HepG2 (cell line): ENCODE results near the gene CEACAM16. TPM values are rescaled to one million over a fixed set of nuclear protein-coding genes. Genes with fewer than 3 reads are reported as not detected.

Experiments
- CBX1 ChIP-seq: IDR thresholded peaks from one replicate; pipeline ENCODE4 v1.6.1; 2016; ENCODE audit warnings: antibody characterized with exemption, low read depth
- CENPX ChIP-seq: sonication (generic); formaldehyde crosslinking; IDR thresholded peaks from 2 replicates; pipeline ENCODE4 v1.9.0; 2021; ENCODE audit warnings: mild to moderate bottlenecking, missing genetic modification reagents, moderate library complexity
- FOXM1 ChIP-seq: sonication (generic); formaldehyde crosslinking; IDR thresholded peaks from 2 replicates; pipeline ENCODE4 v1.5.0; 2020; ENCODE audit warnings: missing genetic modification reagents
- FOXO1 ChIP-seq: sonication (generic); formaldehyde crosslinking; IDR thresholded peaks from 2 replicates; pipeline ENCODE4 v1.4.0; 2020; ENCODE audit warnings: missing genetic modification reagents
- GATA4 ChIP-seq: sonication (generic); IDR thresholded peaks from 2 replicates; pipeline ENCODE4 v1.6.1; 2016; ENCODE audit warnings: antibody characterized with exemption, low read depth, borderline replicate concordance
- HMG20A ChIP-seq: IDR thresholded peaks from 2 replicates; pipeline ENCODE4 v1.6.1; 2016; ENCODE audit warnings: borderline replicate concordance
- MEF2D ChIP-seq: sonication (generic); formaldehyde crosslinking; IDR thresholded peaks from 2 replicates; pipeline ENCODE4 v1.5.1; 2020; ENCODE audit warnings: mild to moderate bottlenecking, missing genetic modification reagents
- MIER2 ChIP-seq: IDR thresholded peaks from 2 replicates; pipeline ENCODE4 v1.6.1; 2016; ENCODE audit warnings: missing biosample characterization, missing genetic modification reagents
- NFE2L2 ChIP-seq: fragments of 150-350 bp; IDR thresholded peaks from 2 replicates; pipeline ENCODE4 v1.6.1; 2014; ENCODE audit warnings: low read length
- PITX1 ChIP-seq: sonication (generic); formaldehyde crosslinking; IDR thresholded peaks from 2 replicates; pipeline ENCODE4 v1.5.1; 2020; ENCODE audit warnings: mild to moderate bottlenecking, missing genetic modification reagents
- PLRG1 ChIP-seq: fragments of 450-650 bp; conservative IDR thresholded peaks from 2 replicates; pipeline ENCODE4 v1.6.1; 2016
- PTBP1 ChIP-seq: fragments of 200-400 bp; formaldehyde crosslinking; IDR thresholded peaks from 2 replicates; pipeline ENCODE4 v1.6.1; 2018; ENCODE audit warnings: low read length, low read depth; ENCODE audit not compliant: poor library complexity, severe bottlenecking
- SOX6 ChIP-seq, 2 experiments: fragments of 450-650 bp in 1 of 2; sonication (generic) in 1 of 2; formaldehyde crosslinking in 1 of 2; IDR thresholded peaks; 2 replicates each; pipeline versions ENCODE4 v1.4.0 to v1.6.1; 2017 to 2020; ENCODE audit warnings: antibody characterized with exemption in 1 of 2, mild to moderate bottlenecking in 1 of 2, missing genetic modification reagents in 1 of 2
- ZFP36 ChIP-seq: fragments of 150-350 bp; IDR thresholded peaks from 2 replicates; pipeline ENCODE4 v1.6.1; 2018; ENCODE audit warnings: borderline replicate concordance, low read length, low read depth; ENCODE audit not compliant: partially characterized antibody
- ZFP82 ChIP-seq: sonication (generic); formaldehyde crosslinking; IDR thresholded peaks from 2 replicates; pipeline ENCODE4 v1.5.1; 2020; ENCODE audit warnings: mild to moderate bottlenecking, missing genetic modification reagents, borderline replicate concordance
- ZNF317 ChIP-seq: sonication (generic); formaldehyde crosslinking; IDR thresholded peaks from 2 replicates; pipeline ENCODE4 v1.5.0; 2020; ENCODE audit warnings: mild to moderate bottlenecking, missing genetic modification reagents
- ZNF33B ChIP-seq: sonication (generic); formaldehyde crosslinking; IDR thresholded peaks from 2 replicates; pipeline ENCODE4 v1.5.1; 2020; ENCODE audit warnings: mild to moderate bottlenecking, missing genetic modification reagents
- ZNF383 ChIP-seq: sonication (generic); formaldehyde crosslinking; IDR thresholded peaks from 2 replicates; pipeline ENCODE4 v1.4.0; 2020; ENCODE audit warnings: missing genetic modification reagents, mild to moderate bottlenecking, borderline replicate concordance
- ZNF747 ChIP-seq: sonication (generic); formaldehyde crosslinking; IDR thresholded peaks from 2 replicates; pipeline ENCODE4 v1.8.1; 2023; ENCODE audit warnings: missing genetic modification reagents, mild to moderate bottlenecking, borderline replicate concordance
- ZSCAN25 ChIP-seq: sonication (generic); formaldehyde crosslinking; IDR thresholded peaks from 2 replicates; pipeline ENCODE4 v1.8.0; 2022; ENCODE audit warnings: mild to moderate bottlenecking, missing genetic modification reagents
- polyA plus RNA-seq, 8 experiments: library from polyadenylated mRNA; depleted of rRNA in 3 of 8; stranded (reverse) in 7 of 8; unstranded in 1 of 8; fragments of >200 nt; fragmentation: Illumina TruSeq in 4 of 8; extraction: Trizol in 4 of 8; gene quantifications; 2 replicates each; pipeline versions ENCODE4 v1.2.1 to v1.2.3, GENCODE V29; 2011 to 2016; ENCODE audit warnings: low read depth in 4 of 8, missing spikeins in 1 of 8, mixed read lengths in 1 of 8; ENCODE audit not compliant: insufficient read depth in 1 of 8
- total RNA-seq, 5 experiments: library from RNA; depleted of rRNA; stranded (reverse); fragments of >200 nt; fragmentation: Illumina TruSeq; extraction: Trizol; gene quantifications; 2 replicates each; pipeline ENCODE4 v1.2.3, GENCODE V29; 2016; ENCODE audit warnings: low read depth in 1 of 5
- TF ChIP-seq, protein P1 (sequence below): sonication (generic); formaldehyde crosslinking; conservative IDR thresholded peaks from 2 replicates; pipeline ENCODE4 v1.4.0; 2020; ENCODE audit warnings: mild to moderate bottlenecking, missing genetic modification reagents, moderate library complexity
- TF ChIP-seq, protein P2 (sequence below): sonication (generic); formaldehyde crosslinking; IDR thresholded peaks from 2 replicates; pipeline ENCODE4 v1.8.1; 2023; ENCODE audit warnings: mild to moderate bottlenecking, inconsistent platforms, moderate library complexity, missing genetic modification reagents, borderline replicate concordance
- TF ChIP-seq, protein P3 (sequence below): IDR thresholded peaks from 2 replicates; pipeline ENCODE4 v1.6.1; 2016; ENCODE audit warnings: missing compliant biosample characterization, missing genetic modification reagents, borderline replicate concordance
- TF ChIP-seq, protein P4 (sequence below): IDR thresholded peaks from 2 replicates; pipeline ENCODE4 v1.6.1; 2016; ENCODE audit warnings: missing genetic modification reagents, missing compliant biosample characterization
- TF ChIP-seq, protein P5 (sequence below): sonication (generic); formaldehyde crosslinking; IDR thresholded peaks from 2 replicates; pipeline ENCODE4 v1.4.0; 2020; ENCODE audit warnings: missing genetic modification reagents

The CEACAM16 gene
- total and polyA plus RNA-seq, 2 of the 13 experiments (the other 11 are each of a cell fraction or from before 2014, with no cell fraction given), result not detected

DNA sequence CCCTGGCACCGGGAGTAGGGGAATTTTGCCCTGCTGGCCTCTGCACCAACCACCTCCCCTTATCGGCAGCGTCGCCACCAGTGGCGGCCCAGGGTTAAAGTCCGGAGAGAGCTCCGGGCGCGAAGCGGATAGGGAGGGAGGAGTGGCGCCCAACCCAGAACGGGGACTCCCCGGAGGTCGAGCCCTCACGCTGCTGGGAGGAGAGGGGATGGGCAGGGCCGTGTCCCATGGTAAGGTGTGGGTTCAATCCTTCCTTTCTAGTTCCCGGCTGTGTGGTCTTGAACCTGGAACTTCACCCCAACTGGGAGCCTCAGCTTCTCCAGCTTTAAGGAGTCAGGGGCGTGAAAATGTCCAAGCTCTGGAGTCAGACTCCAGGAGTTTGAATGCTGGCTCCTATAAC is 26.3 kb downstream of the CEACAM16 start (continued):
- no peak for TF ChIP-seq NFE2L2
- no peak for TF ChIP-seq ZNF33B (CRISPR knock-in tag)
- TF ChIP-seq, protein P1, sequence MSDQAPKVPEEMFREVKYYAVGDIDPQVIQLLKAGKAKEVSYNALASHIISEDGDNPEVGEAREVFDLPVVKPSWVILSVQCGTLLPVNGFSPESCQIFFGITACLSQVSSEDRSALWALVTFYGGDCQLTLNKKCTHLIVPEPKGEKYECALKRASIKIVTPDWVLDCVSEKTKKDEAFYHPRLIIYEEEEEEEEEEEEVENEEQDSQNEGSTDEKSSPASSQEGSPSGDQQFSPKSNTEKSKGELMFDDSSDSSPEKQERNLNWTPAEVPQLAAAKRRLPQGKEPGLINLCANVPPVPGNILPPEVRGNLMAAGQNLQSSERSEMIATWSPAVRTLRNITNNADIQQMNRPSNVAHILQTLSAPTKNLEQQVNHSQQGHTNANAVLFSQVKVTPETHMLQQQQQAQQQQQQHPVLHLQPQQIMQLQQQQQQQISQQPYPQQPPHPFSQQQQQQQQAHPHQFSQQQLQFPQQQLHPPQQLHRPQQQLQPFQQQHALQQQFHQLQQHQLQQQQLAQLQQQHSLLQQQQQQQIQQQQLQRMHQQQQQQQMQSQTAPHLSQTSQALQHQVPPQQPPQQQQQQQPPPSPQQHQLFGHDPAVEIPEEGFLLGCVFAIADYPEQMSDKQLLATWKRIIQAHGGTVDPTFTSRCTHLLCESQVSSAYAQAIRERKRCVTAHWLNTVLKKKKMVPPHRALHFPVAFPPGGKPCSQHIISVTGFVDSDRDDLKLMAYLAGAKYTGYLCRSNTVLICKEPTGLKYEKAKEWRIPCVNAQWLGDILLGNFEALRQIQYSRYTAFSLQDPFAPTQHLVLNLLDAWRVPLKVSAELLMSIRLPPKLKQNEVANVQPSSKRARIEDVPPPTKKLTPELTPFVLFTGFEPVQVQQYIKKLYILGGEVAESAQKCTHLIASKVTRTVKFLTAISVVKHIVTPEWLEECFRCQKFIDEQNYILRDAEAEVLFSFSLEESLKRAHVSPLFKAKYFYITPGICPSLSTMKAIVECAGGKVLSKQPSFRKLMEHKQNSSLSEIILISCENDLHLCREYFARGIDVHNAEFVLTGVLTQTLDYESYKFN (CRISPR knock-in tag), result peak; percentile 85
- no peak for TF ChIP-seq SOX6 (IDR thresholded peaks at IDR 0.05)
- peak; percentile 51 for TF ChIP-seq SOX6 (CRISPR knock-in tag; IDR thresholded peaks at IDR 0.05)
- no peak for TF ChIP-seq CBX1
- TF ChIP-seq ZSCAN25 (CRISPR knock-in tag), result peak; percentile 61; the same call in 1 of the 2 replicates
- 0 out of 2 replicates have a peak, but pooled peaks have one; percentile 24 for TF ChIP-seq ZNF317 (CRISPR knock-in tag)
- TF ChIP-seq MEF2D (CRISPR knock-in tag), result no peak
- TF ChIP-seq PITX1 (CRISPR knock-in tag), result peak; percentile 72; the same call in 1 of the 2 replicates
- no peak for TF ChIP-seq GATA4
- TF ChIP-seq, protein P2, sequence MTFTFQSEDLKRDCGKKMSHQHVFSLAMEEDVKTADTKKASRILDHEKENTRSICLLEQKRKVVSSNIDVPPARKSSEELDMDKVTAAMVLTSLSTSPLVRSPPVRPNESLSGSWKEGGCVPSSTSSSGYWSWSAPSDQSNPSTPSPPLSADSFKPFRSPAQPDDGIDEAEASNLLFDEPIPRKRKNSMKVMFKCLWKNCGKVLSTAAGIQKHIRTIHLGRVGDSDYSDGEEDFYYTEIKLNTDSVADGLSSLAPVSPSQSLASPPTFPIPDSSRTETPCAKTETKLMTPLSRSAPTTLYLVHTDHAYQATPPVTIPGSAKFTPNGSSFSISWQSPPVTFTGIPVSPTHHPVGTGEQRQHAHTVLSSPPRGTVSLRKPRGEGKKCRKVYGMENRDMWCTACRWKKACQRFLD, result no peak
- TF ChIP-seq, protein P3, sequence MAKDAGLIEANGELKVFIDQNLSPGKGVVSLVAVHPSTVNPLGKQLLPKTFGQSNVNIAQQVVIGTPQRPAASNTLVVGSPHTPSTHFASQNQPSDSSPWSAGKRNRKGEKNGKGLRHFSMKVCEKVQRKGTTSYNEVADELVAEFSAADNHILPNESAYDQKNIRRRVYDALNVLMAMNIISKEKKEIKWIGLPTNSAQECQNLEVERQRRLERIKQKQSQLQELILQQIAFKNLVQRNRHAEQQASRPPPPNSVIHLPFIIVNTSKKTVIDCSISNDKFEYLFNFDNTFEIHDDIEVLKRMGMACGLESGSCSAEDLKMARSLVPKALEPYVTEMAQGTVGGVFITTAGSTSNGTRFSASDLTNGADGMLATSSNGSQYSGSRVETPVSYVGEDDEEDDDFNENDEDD (CRISPR knock-in tag), result peak; percentile 63; the same call in 1 of the 2 replicates
- TF ChIP-seq, protein P4, sequence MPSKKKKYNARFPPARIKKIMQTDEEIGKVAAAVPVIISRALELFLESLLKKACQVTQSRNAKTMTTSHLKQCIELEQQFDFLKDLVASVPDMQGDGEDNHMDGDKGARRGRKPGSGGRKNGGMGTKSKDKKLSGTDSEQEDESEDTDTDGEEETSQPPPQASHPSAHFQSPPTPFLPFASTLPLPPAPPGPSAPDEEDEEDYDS (CRISPR knock-in tag), result no peak; the same call in 1 of the 2 replicates
- no peak for TF ChIP-seq HMG20A (CRISPR knock-in tag)
- TF ChIP-seq ZFP36, result no peak
- no peak for TF ChIP-seq FOXM1 (CRISPR knock-in tag)
- TF ChIP-seq ZNF383 (CRISPR knock-in tag), result no peak
- TF ChIP-seq, protein P5, sequence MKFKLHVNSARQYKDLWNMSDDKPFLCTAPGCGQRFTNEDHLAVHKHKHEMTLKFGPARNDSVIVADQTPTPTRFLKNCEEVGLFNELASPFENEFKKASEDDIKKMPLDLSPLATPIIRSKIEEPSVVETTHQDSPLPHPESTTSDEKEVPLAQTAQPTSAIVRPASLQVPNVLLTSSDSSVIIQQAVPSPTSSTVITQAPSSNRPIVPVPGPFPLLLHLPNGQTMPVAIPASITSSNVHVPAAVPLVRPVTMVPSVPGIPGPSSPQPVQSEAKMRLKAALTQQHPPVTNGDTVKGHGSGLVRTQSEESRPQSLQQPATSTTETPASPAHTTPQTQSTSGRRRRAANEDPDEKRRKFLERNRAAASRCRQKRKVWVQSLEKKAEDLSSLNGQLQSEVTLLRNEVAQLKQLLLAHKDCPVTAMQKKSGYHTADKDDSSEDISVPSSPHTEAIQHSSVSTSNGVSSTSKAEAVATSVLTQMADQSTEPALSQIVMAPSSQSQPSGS (CRISPR knock-in tag), result no peak; the same call in 1 of the 2 replicates
- TF ChIP-seq ZNF747 (CRISPR knock-in tag), result no peak
- no peak for TF ChIP-seq ZFP82 (CRISPR knock-in tag)
- TF ChIP-seq MIER2, result no peak
- no peak for TF ChIP-seq PLRG1
- no peak for TF ChIP-seq FOXO1 (CRISPR knock-in tag)
- TF ChIP-seq CENPX, result no peak
- TF ChIP-seq PTBP1, result no peak
